SK-N-MC (cell line): Measurements from ENCODE around the gene EPB41L1.

ENCODE experiments used
- DNase-seq: peaks from one replicate; pipeline ENCODE4 v3.0.0-alpha.2; 2011; ENCODE audit warnings: low read depth, low spot score
- H3K27ac ChIP-seq: fragments of 200-600 bp; sonication (generic); 2 replicates; pipeline ENCODE4 v1.5.1; 2016; ENCODE audit warnings: mixed run types
- H3K36me3 ChIP-seq: fragments of 200-600 bp; sonication (generic); 2 replicates; pipeline ENCODE4 v1.6.1; 2017; ENCODE audit warnings: antibody characterized with exemption, low read length, mixed read lengths; ENCODE audit not compliant: insufficient read depth
- H3K4me3 ChIP-seq: fragments of 200-600 bp; sonication (generic); 2 replicates; pipeline ENCODE4 v1.5.1; 2016
- H3K9ac ChIP-seq: fragments of 200-600 bp; sonication (generic); 2 replicates; pipeline ENCODE4 v1.8.0; 2017; ENCODE audit warnings: mixed run types, mixed read lengths; ENCODE audit not compliant: insufficient read length
- H3K9me3 ChIP-seq: fragments of 200-600 bp; sonication (generic); 2 replicates; pipeline ENCODE4 v1.6.1; 2017; ENCODE audit warnings: low read depth, mild to moderate bottlenecking, antibody characterized with exemption, low read length, moderate library complexity, mixed read lengths
- EZH2 ChIP-seq: fragments of 200-600 bp; sonication (generic); IDR thresholded peaks from one replicate; pipeline ENCODE4 v1.6.1; 2017; ENCODE audit warnings: antibody characterized with exemption
- FOXP2 ChIP-seq: optimal IDR thresholded peaks from 2 replicates; pipeline ENCODE3; 2011; ENCODE audit warnings: mild to moderate bottlenecking, moderate library complexity; ENCODE audit not compliant: insufficient read depth; ENCODE audit errors: extremely low read length, control extremely low read depth
- POLR2AphosphoS5 ChIP-seq: IDR thresholded peaks from 2 replicates; pipeline ENCODE4 v1.6.1; 2012; ENCODE audit warnings: mild to moderate bottlenecking, low read depth, low read length, borderline replicate concordance

EPB41L1 gene

GRCh38 chr20:36241678-36242077 lies 87.1 kb downstream of the EPB41L1 start:
- H3K36me3 ChIP-seq = peaks cover 62% of the 10 kb centered on the region
- H3K27ac ChIP-seq = no peak overlapping the region
- no peak overlapping the region for H3K9ac ChIP-seq
- no peak overlapping the region for H3K4me3 ChIP-seq
- no peak for TF ChIP-seq POLR2AphosphoS5
- no peak for TF ChIP-seq EZH2
- no peaks in the 10 kb centered on the region for H3K9me3 ChIP-seq
- DNase-seq = no peak

GRCh38 chr20:36243726-36244125 lies 89.2 kb downstream of the EPB41L1 start:
- H3K27ac ChIP-seq = no peak overlapping the region
- peaks cover 80% of the 10 kb centered on the region for H3K36me3 ChIP-seq
- no peaks in the 10 kb centered on the region for H3K9me3 ChIP-seq
- no peak for TF ChIP-seq FOXP2
- TF ChIP-seq POLR2AphosphoS5 = no peak
- TF ChIP-seq EZH2 = no peak
- H3K4me3 ChIP-seq = no peak overlapping the region
- no peak overlapping the region for H3K9ac ChIP-seq
- no peak for DNase-seq

GRCh38 chr20:36246401-36246800 lies 91.9 kb downstream of the EPB41L1 start:
- TF ChIP-seq EZH2 = no peak
- Histone ChIP-seq H3K9me3 (no peaks in the 10 kb centered on the region), H3K27ac (no peak overlapping the region), H3K4me3 (no peak overlapping the region), H3K36me3 (peaks cover 76% of the 10 kb centered on the region), H3K9ac (no peak overlapping the region)
- no peak for DNase-seq

- H3K9ac ChIP-seq = no peak overlapping the region
- no peak for TF ChIP-seq FOXP2
- TF ChIP-seq EZH2 = no peak
- TF ChIP-seq POLR2AphosphoS5 = no peak
- H3K4me3 ChIP-seq = no peak overlapping the region
- no peak for DNase-seq
- H3K9me3 ChIP-seq = no peaks in the 10 kb centered on the region
- H3K27ac ChIP-seq = no peak overlapping the region
- H3K36me3 ChIP-seq = peaks cover 83% of the 10 kb centered on the region
These were observed 94.3 kb downstream of the EPB41L1 start for GRCh38 chr20:36248836-36249235.

GRCh38 chr20:36249450-36249849 lies 94.9 kb downstream of the EPB41L1 start:
- H3K4me3 ChIP-seq = no peak overlapping the region
- no peak for TF ChIP-seq EZH2
- no peak for TF ChIP-seq FOXP2
- no peak for TF ChIP-seq POLR2AphosphoS5
- no peaks in the 10 kb centered on the region for H3K9me3 ChIP-seq
- peaks cover 82% of the 10 kb centered on the region for H3K36me3 ChIP-seq
- H3K9ac ChIP-seq = no peak overlapping the region
- no peak for DNase-seq
- H3K27ac ChIP-seq = no peak overlapping the region

- no peak for TF ChIP-seq POLR2AphosphoS5
- no peak for TF ChIP-seq EZH2
- TF ChIP-seq FOXP2 = no peak
- peaks cover 76% of the 10 kb centered on the region for H3K36me3 ChIP-seq
- DNase-seq = no peak
These were observed 96.9 kb downstream of the EPB41L1 start for GRCh38 chr20:36251426-36251825.

GRCh38 chr20:36252511-36252910 lies 98.0 kb downstream of the EPB41L1 start:
- H3K9me3 ChIP-seq = no peaks in the 10 kb centered on the region
- no peak overlapping the region for H3K4me3 ChIP-seq
- H3K27ac ChIP-seq = no peak overlapping the region
- no peak for DNase-seq
- H3K9ac ChIP-seq = no peak overlapping the region
- no peak for TF ChIP-seq POLR2AphosphoS5
- no peak for TF ChIP-seq FOXP2
- peaks cover 73% of the 10 kb centered on the region for H3K36me3 ChIP-seq

More at GRCh38 chr20:36251426-36251825, 96.9 kb downstream of the EPB41L1 start:
- no peaks in the 10 kb centered on the region for H3K9me3 ChIP-seq
- H3K9ac ChIP-seq = no peak overlapping the region
- H3K4me3 ChIP-seq = no peak overlapping the region
- H3K27ac ChIP-seq = no peak overlapping the region

- Histone ChIP-seq H3K4me3 (no peak overlapping the region), H3K36me3 (peaks cover 69% of the 10 kb centered on the region), H3K27ac (no peak overlapping the region), H3K9me3 (no peaks in the 10 kb centered on the region), H3K9ac (no peak overlapping the region)
- TF ChIP-seq POLR2AphosphoS5 (no peak), FOXP2 (no peak), EZH2 (no peak)
- DNase-seq = no peak
These were observed 98.5 kb downstream of the EPB41L1 start for GRCh38 chr20:36253036-36253435.

GRCh38 chr20:36254076-36254475 lies 99.5 kb downstream of the EPB41L1 start:
- no peaks in the 10 kb centered on the region for H3K9me3 ChIP-seq
- TF ChIP-seq FOXP2 (no peak), EZH2 (no peak), POLR2AphosphoS5 (no peak)
- H3K36me3 ChIP-seq = peaks cover 59% of the 10 kb centered on the region

More at GRCh38 chr20:36254076-36254475, 99.5 kb downstream of the EPB41L1 start:
- DNase-seq = no peak
- Histone ChIP-seq H3K9ac (no peak overlapping the region), H3K27ac (no peak overlapping the region), H3K4me3 (no peak overlapping the region)
